CD14-positive monocyte (primary cell): ENCODE data around the gene SKP2. TPM values are rescaled to one million over a fixed set of nuclear protein-coding genes. Genes with fewer than 3 reads are reported as not detected.

Experiments used
- DNase-seq, 3 donors: peaks; one replicate each; pipeline ENCODE4 v3.0.0-alpha.2; 2011 to 2022
- H2AFZ ChIP-seq: 2 replicates; pipeline ENCODE4 v1.6.0; 2012; ENCODE audit warnings: mild to moderate bottlenecking, low read depth, low read length, inconsistent platforms; ENCODE audit not compliant: insufficient read depth, poor library complexity, severe bottlenecking
- H3K27ac ChIP-seq, 2 donors: 1 replicate in 1 of 2; 2 replicates in 1 of 2; pipeline ENCODE4 v1.5.1; 2012 to 2013; ENCODE audit warnings: low read length in 2 of 2, control low read depth in 1 of 2, inconsistent platforms in 1 of 2, low read depth in 1 of 2, mild to moderate bottlenecking in 1 of 2
- H3K27me3 ChIP-seq, 2 donors: one replicate each; pipeline versions ENCODE4 v1.6.0 to v1.6.1; 2011 to 2013; ENCODE audit warnings: low read length in 2 of 2; ENCODE audit not compliant: control insufficient read depth in 2 of 2, insufficient read depth in 2 of 2
- H3K36me3 ChIP-seq, 2 donors: replicated peaks in 1 of 2; 1 replicate in 1 of 2; 2 replicates in 1 of 2; pipeline versions ENCODE4 v1.5.1 to v1.6.1; 2012 to 2013; ENCODE audit warnings: low read length in 2 of 2, control low read depth in 1 of 2, inconsistent platforms in 1 of 2, mild to moderate bottlenecking in 1 of 2; ENCODE audit not compliant: insufficient read depth in 2 of 2, control insufficient read depth in 1 of 2
- H3K4me1 ChIP-seq, 2 donors: 1 replicate in 1 of 2; 2 replicates in 1 of 2; pipeline versions ENCODE4 v1.5.1 to v1.6.1; 2012 to 2013; ENCODE audit warnings: low read length in 2 of 2, control low read depth in 1 of 2, inconsistent platforms in 1 of 2, mild to moderate bottlenecking in 1 of 2, moderate library complexity in 1 of 2; ENCODE audit not compliant: insufficient read depth in 2 of 2, control insufficient read depth in 1 of 2
- H3K4me2 ChIP-seq: replicated peaks from 2 replicates; pipeline ENCODE3; 2012; ENCODE audit warnings: low read length, moderate library complexity, mild to moderate bottlenecking; ENCODE audit not compliant: poor library complexity, severe bottlenecking; ENCODE audit errors: extremely low read depth
- H3K4me3 ChIP-seq, 3 experiments: fragments of 200-600 bp in 1 of 3; sonication (generic) in 1 of 3; replicated peaks in 1 of 3; 1 replicate in 2 of 3; 2 replicates in 1 of 3; pipeline ENCODE4 v1.5.1; 2011 to 2013; ENCODE audit warnings: low read length in 3 of 3, mild to moderate bottlenecking in 3 of 3, control low read depth in 2 of 3, low read depth in 2 of 3, inconsistent platforms in 1 of 3, moderate library complexity in 1 of 3
- H3K79me2 ChIP-seq: 2 replicates; pipeline ENCODE4 v1.6.0; 2012; ENCODE audit warnings: mild to moderate bottlenecking, control low read depth, inconsistent platforms, low read length, moderate library complexity; ENCODE audit not compliant: insufficient read depth
- H3K9ac ChIP-seq: 2 replicates; pipeline ENCODE4 v1.6.0; 2017; ENCODE audit warnings: low read length, mild to moderate bottlenecking; ENCODE audit not compliant: insufficient read depth, poor library complexity, severe bottlenecking
- H3K9me3 ChIP-seq, 2 donors: replicated peaks in 1 of 2; 1 replicate in 1 of 2; 2 replicates in 1 of 2; pipeline versions ENCODE4 v1.5.1 to v1.6.1; 2012 to 2013; ENCODE audit warnings: low read length in 2 of 2, control low read depth in 1 of 2; ENCODE audit not compliant: control insufficient read depth in 1 of 2, insufficient read depth in 1 of 2
- H4K20me1 ChIP-seq: 2 replicates; pipeline ENCODE4 v1.6.0; 2012; ENCODE audit warnings: mild to moderate bottlenecking, low read length, control low read depth, moderate library complexity; ENCODE audit not compliant: insufficient read depth
- H3K27ac Mint-ChIP-seq, 7 donors: one replicate each; pipeline ENCODE4 v1.8.0; 2020; ENCODE audit warnings: mild to moderate bottlenecking in 7 of 7, mixed read lengths in 7 of 7, moderate library complexity in 6 of 7, inconsistent platforms in 2 of 7
- H3K27me3 Mint-ChIP-seq, 3 donors: one replicate each; pipeline ENCODE4 v1.8.0; 2021 to 2022; ENCODE audit warnings: low read depth in 3 of 3, mild to moderate bottlenecking in 3 of 3, mixed read lengths in 3 of 3, moderate library complexity in 3 of 3, inconsistent platforms in 1 of 3
- H3K36me3 Mint-ChIP-seq, 2 donors: one replicate each; pipeline ENCODE4 v1.8.0; 2020; ENCODE audit warnings: mixed read lengths in 2 of 2, inconsistent platforms in 1 of 2, mild to moderate bottlenecking in 1 of 2
- H3K4me1 Mint-ChIP-seq: one replicate; pipeline ENCODE4 v1.8.0; 2020; ENCODE audit warnings: mild to moderate bottlenecking, mixed read lengths
- H3K4me3 Mint-ChIP-seq, 2 donors: one replicate each; pipeline ENCODE4 v1.8.0; 2020; ENCODE audit warnings: mild to moderate bottlenecking in 2 of 2, mixed read lengths in 2 of 2, moderate library complexity in 1 of 2
- H3K9me3 Mint-ChIP-seq, 7 donors: one replicate each; pipeline ENCODE4 v1.8.0; 2020 to 2022; ENCODE audit warnings: mixed read lengths in 7 of 7, mild to moderate bottlenecking in 6 of 7, moderate library complexity in 6 of 7, inconsistent platforms in 2 of 7
- WGBS: methylation state at CpG from one replicate; pipeline ENCODE4 v1.1.5; 2013; ENCODE audit warnings: missing lambda C conversion rate; ENCODE audit not compliant: insufficient coverage; 5-methylcytosine and 5-hydroxymethylcytosine counted together
- intact Hi-C, 2 donors: fragments of 100-400 bp; cut with micrococcal nuclease; formaldehyde crosslinking; loops; one replicate each; pipeline versions ENCODE4 v1.15.0 to v1.15.1; 2023
- polyA plus RNA-seq, 3 donors: library from polyadenylated mRNA; depleted of rRNA in 1 of 3; unstranded in 2 of 3; stranded (reverse) in 1 of 3; fragments of 300-500 nt in 2 of 3; fragments of >200 nt in 1 of 3; fragmentation: Illumina TruSeq in 2 of 3; gene quantifications; 1 replicate in 2 of 3; 2 replicates in 1 of 3; pipeline ENCODE4 v1.2.3, GENCODE V29; 2012 to 2021
- TF ChIP-seq, protein P1 (sequence below): fragments of 200-600 bp; IDR thresholded peaks from one replicate; pipeline ENCODE4 v1.8.0; 2022; ENCODE audit warnings: antibody characterized with exemption, mild to moderate bottlenecking

Gene SKP2
- polyA plus RNA-seq, 3 donors = 14.4 to 18.0 (median 15.5) TPM

DNA sequence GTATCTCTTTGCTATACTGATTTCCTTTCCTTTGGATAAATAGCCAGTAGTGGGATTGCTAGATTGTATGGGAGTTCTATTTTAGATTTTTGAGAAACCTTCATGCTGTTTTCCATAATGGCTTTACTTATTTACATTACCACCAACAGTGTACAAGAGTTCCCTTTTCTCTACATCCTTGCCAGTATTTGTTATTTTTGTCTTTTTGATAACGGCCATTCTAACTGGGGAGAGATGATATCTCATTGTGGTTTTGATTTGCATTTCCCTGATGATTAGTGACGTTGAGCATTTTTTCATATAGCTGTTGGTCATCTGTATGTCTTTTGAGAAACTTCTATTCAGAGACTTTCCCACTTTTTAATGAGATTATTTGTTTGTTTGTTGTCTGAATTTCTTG is 64.0 kb downstream of the SKP2 start:
- TF ChIP-seq, protein P1, sequence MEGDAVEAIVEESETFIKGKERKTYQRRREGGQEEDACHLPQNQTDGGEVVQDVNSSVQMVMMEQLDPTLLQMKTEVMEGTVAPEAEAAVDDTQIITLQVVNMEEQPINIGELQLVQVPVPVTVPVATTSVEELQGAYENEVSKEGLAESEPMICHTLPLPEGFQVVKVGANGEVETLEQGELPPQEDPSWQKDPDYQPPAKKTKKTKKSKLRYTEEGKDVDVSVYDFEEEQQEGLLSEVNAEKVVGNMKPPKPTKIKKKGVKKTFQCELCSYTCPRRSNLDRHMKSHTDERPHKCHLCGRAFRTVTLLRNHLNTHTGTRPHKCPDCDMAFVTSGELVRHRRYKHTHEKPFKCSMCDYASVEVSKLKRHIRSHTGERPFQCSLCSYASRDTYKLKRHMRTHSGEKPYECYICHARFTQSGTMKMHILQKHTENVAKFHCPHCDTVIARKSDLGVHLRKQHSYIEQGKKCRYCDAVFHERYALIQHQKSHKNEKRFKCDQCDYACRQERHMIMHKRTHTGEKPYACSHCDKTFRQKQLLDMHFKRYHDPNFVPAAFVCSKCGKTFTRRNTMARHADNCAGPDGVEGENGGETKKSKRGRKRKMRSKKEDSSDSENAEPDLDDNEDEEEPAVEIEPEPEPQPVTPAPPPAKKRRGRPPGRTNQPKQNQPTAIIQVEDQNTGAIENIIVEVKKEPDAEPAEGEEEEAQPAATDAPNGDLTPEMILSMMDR = no peak
- Mint-ChIP-seq H3K9me3 (no peaks in the 10 kb centered on the region), H3K27me3 (no peaks in the 10 kb centered on the region), H3K4me3 (no peak overlapping the region), H3K36me3 (peaks cover 53% of the 10 kb centered on the region in 2 donors), H3K27ac (no peak overlapping the region), H3K4me1 (no peaks in the 10 kb centered on the region)
- H3K9ac ChIP-seq = no peak overlapping the region
- no peak for DNase-seq
- intact Hi-C loops = no loop called here
- no peaks in the 10 kb centered on the region for H3K4me1 ChIP-seq
- no peaks in the 10 kb centered on the region for H4K20me1 ChIP-seq
- no CpG with 5 or more reads among the region's 2 CpGs for WGBS
- no peaks in the 10 kb centered on the region for H3K27me3 ChIP-seq
- H3K4me2 ChIP-seq = no peak overlapping the region
- no peak overlapping the region for H3K4me3 ChIP-seq
- H3K79me2 ChIP-seq = no peaks in the 10 kb centered on the region
- peaks cover 34 to 73% of the 10 kb centered on the region in 2 donors for H3K36me3 ChIP-seq
- H2AFZ ChIP-seq = no peak overlapping the region
- no peak overlapping the region for H3K27ac ChIP-seq
- no peaks in the 10 kb centered on the region for H3K9me3 ChIP-seq

DNA sequence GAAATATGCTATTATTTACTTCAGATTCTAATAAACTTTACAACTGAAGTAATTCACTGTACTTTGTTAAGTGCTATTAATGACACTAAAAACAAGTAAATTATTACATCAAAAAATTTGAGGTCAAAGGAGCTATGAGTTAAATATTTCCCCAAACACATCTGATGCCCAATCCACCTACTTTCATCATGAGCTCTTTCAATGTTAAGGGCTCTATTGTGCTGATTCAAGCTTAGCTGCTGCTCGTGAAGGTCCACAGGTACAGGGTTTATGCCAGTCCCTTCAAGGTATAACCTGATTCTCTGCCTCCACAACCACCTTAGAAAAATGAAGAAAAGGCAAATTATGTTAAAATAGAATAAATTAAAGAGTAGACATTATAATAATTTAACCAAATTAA is 65.7 kb downstream of the SKP2 start:
- H3K36me3 Mint-ChIP-seq = peaks cover 49 to 53% of the 10 kb centered on the region in 2 donors
- Histone ChIP-seq H3K36me3 (peaks cover 27 to 76% of the 10 kb centered on the region in 2 donors), H3K4me2 (no peak overlapping the region), H3K9ac (no peak overlapping the region), H3K27ac (no peak overlapping the region), H3K27me3 (no peaks in the 10 kb centered on the region), H3K4me1 (no peaks in the 10 kb centered on the region), H3K4me3 (no peak overlapping the region), H4K20me1 (no peaks in the 10 kb centered on the region), H3K79me2 (no peaks in the 10 kb centered on the region), H2AFZ (no peak overlapping the region), H3K9me3 (no peaks in the 10 kb centered on the region)
- H3K4me1 Mint-ChIP-seq = no peaks in the 10 kb centered on the region
- intact Hi-C loops = no loop called here
- no peak overlapping the region for H3K4me3 Mint-ChIP-seq
- TF ChIP-seq, protein P1 = no peak
- H3K9me3 Mint-ChIP-seq = no peaks in the 10 kb centered on the region
- 100% methylated on average over 1 of the region's 1 CpG for WGBS
- H3K27ac Mint-ChIP-seq = no peak overlapping the region
- no peaks in the 10 kb centered on the region for H3K27me3 Mint-ChIP-seq
- DNase-seq = no peak
